SKM-1 (cell line): ENCODE data around the gene TEX11.
"Not testable (repeated sequence)": the region's sequence is repeated elsewhere in the genome, so short reads cannot be mapped to it uniquely, and the experiment has no call there.

Source experiments
- DNase-seq: peaks from one replicate; lab custom pipeline; 2025; ENCODE audit not compliant: unreplicated experiment; lab: John Stamatoyannopoulos, UW

Gene TEX11

DNA sequence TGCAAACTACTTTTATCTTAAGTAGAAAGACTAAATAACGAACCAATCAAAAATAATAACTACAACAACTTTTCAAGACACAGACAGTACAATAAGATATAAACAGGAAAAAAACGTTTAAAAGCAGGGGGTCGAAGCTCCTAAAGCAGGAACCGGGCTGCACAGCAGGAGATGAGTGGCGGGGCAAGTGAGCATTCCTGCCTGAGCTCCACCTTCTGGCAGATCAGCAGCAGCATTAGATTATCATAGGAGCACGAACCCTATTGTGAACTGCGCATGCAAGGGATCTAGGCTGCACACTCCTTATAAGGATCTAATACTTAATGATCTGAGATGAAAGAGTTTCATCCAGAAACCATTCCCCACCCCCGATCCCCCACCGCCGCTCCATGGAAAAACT is 146.2 kb downstream of the TEX11 start:
- no peak for DNase-seq

DNA sequence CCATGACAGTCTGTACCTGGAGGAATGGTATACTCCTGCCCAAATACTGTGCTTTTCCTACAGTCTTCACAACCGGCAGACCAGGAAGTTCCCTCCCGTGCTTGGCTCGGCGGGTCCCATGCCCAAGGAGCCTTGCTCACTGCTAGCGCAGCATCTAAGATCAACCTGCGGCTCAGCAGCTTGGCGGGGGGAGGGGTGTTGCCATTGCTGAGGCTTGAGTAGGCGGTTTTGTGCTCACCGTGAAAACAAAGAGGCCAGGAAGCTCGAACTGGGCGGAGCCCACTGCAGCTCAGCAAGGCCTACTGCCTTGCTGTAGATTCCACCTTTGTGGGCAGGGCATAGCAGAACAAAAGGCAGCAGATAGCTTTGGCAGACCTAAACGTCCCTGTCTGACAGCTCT is 152.7 kb downstream of the TEX11 start:
- no peak for DNase-seq

DNA sequence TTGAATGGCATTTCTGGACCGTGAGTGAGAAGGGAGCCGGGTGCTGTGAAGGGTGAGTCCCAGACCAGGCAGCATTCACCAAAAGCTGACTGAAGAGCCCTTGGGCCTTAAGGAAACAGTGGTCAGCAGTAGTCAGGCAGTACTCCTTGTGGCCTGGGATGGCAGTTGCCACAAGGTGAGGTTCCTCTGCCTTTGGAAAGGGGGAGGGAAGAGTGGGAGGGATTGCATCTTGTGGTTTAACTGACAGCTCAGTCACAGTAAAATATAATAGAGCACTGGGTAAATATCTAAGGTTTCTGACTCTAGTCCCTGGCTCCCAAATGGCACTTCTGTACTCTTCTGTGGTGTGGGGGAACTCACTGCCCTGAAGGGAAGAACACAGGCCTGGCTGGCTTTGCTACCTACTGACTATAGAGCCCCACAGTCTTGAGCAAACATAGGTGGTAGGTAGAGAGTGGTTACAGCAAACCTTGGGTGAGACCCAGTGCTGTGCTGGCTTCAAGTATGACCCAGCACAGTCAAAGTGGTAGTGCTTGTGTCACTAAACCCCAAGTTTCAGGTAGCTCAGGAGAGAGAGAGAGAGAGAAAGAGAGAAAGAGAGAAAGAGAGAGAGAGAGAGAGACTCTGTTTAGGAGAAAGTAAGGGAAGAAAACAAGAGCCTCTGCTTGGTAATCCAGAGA is 154.2 kb downstream of the TEX11 start:
- no peak for DNase-seq

DNA sequence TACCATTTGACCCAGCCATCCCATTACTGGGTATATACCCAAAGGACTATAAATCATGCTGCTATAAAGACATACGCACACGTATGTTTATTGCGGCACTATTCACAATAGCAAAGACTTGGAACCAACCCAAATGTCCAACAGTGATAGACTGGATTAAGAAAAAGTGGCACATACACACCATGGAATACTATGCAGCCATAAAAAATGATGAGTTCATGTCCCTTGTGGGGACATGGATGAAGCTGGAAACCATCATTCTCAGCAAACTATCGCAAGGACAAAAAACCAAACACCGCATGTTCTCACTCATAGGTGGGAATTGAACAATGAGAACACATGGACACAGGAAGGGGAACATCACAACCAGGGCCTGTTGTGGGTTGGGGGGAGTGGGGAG is 174.7 kb downstream of the TEX11 start:
- DNase-seq = not testable (repeated sequence)

GRCh38 chrX:70727961-70728360 is 180.6 kb downstream of the TEX11 start:
- DNase-seq = not testable (repeated sequence)

DNA sequence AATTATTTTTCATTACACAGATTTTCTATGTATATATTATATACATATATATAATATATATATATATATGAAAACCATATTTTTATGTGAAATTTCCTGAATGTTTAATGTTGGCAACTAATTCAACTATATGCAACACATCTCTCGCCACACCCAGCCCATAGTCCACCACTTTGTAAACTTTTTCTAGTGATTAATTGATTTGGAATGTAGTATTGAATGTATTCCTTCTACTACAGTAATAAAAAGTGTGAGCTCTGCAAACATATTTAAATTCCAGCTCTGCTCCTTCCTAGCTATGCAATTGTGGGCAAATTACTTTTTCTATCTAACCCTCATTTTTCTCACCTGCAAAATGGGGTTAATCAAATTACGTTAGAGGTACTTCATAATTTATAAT is 187.8 kb downstream of the TEX11 start:
- DNase-seq = no peak

GRCh38 chrX:70711336-70711735 is 197.2 kb downstream of the TEX11 start:
- DNase-seq = not testable (repeated sequence)

DNA sequence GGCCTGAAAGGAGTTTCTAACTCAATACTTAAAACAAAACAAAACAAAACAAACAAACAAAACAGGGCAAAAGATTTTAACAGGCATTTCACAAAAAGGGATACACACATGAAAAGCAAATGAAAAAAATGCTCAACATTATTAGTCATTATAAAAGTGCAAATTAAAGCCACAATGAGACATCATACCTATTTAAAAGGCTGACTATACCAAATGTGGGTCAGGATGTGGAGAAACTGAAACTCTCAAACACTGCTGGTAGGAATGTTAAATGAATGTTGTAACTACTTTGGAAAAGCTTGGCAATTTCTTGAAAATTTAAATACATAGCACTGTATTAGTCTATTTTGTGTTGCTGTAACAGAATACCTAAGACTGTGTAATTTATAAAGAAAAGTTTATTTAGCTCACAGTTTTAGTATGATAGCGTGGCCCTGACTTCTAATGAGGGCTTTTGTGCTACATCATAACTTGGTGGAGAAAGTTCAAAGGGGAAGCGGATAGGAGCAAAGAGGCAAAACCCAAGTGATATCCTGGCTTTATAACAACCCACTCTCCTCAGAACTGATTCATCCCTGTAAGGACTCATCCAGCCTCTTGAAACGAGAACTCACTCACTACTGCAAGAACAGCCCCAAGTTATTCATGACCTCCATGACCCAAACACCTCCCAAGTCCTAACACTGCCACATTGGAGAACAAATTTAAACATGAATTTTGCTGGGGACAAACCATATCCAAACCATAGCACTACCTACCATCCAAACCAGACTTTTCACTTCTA is 214.0 kb downstream of the TEX11 start:
- no peak for DNase-seq

- not testable (repeated sequence) for DNase-seq
Measured at GRCh38 chrX:70679455-70679854, 229.1 kb downstream of the TEX11 start.

DNA sequence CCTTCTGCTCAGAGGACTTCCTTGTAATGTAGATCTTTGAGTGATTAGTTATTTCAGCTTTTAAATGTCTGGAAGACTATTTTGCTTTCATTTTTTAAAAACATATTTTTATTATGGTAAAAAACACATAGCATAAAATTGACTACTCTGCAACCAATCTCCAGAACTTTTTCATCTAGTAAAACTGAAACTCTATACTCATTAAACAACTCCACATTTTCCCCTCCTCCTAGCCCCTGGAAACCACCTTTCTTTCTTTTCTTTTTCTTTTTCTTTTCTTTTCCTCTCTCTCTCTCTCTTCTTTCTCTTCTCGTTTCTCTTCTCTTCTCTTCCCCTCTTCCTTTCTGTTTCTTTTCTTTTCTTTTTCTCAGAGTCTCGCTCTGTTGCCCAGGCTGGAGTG is 233.2 kb downstream of the TEX11 start:
- no peak for DNase-seq

GRCh38 chrX:70672326-70672725 is 236.2 kb downstream of the TEX11 start:
- no peak for DNase-seq

GRCh38 chrX:70669120-70669519 is 239.4 kb downstream of the TEX11 start:
- no peak for DNase-seq

- DNase-seq = no peak
Measured at GRCh38 chrX:70664726-70665125, 243.8 kb downstream of the TEX11 start.

DNA sequence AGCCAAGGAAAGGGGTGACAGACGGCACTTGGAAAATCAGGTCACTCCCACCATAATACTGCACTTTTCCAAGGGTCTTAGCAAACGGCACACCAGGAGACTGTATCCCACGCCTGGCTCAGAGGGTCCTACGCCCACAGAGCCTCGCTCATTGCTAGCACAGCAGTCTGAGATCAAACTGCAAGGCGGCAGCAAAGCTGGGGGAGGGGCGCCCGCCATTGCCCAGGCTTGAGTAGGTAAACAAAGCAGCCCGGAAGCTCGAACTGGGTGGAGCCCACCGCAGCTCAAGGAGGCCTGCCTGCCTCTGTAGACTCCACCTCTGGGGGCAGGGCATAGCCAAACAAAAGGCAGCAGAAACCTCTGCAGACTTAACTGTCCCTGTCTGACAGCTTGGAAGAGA is 247.4 kb downstream of the TEX11 start:
- DNase-seq = not testable (repeated sequence)

GRCh38 chrX:70657546-70657945 is 251.0 kb downstream of the TEX11 start:
- not testable (repeated sequence) for DNase-seq

GRCh38 chrX:70656304-70656703 is 252.2 kb downstream of the TEX11 start:
- no peak for DNase-seq

DNA sequence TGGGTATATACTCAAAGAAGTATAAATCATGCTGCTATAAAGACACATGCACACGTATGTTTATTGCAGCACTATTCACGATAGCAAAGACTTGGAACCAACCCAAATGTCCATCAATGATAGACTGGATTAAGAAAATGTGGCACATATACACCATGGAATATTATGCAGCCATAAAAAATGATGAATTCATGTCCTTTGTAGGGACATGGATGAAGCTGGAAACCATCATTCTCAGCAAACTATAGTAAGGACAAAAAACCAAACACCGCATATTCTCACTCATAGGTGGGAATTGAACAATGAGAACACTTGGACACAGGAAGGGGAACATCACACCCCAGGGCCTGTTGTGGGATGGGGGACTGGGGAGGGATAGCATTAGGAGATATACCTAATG is 260.6 kb downstream of the TEX11 start:
- DNase-seq = not testable (repeated sequence)

- no peak for DNase-seq
Measured at GRCh38 chrX:70636218-70636617, 272.3 kb downstream of the TEX11 start.

GRCh38 chrX:70635669-70636068 is 272.8 kb downstream of the TEX11 start:
- DNase-seq = no peak

DNA sequence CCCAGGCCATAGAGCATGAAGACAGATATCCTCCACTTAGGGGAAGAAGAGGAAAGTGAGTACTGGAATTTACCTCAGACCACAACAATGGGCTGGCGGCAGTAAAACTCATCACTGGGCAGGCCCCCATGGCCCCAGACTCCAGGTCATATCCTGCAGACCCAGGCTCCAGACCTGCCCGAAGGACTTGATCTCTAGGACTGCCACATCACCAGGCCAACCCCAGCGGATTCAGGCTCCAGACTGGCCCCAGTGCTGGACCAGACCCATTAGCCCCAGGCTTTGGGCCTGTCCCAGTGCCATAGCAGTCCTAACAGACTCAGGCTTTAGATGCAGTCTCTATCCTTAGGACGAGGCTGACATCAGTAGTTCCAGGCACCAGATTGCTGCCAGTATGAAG is 273.3 kb downstream of the TEX11 start:
- DNase-seq = no peak

GRCh38 chrX:70621743-70622142 is 286.8 kb downstream of the TEX11 start:
- no peak for DNase-seq

DNA sequence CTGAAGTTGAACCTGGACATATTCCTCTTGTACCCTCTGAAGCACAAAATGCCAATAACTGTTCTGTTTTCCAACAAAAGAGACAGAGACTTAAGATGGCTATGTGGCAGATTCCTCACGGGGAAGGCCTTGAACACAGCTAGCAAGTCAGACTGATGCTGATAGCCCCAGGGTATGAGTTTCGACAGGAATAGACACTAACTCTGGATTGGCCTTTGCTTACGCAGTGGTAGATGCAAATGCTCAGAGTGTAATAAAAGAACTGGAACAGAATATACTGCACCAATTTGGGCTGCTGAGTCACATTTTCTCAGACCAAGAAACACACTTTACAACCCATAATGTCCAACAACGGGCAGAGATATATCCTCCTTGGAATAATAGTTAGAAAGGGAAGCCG is 290.0 kb downstream of the TEX11 start:
- DNase-seq = no peak

GRCh38 chrX:70613295-70613694 is 295.2 kb downstream of the TEX11 start:
- DNase-seq = no peak
